NCI-H2196 treated with DMSO at 0.1 percent for 48 hours (cell line): ENCODE results near the gene TMEM163.
"Not testable (repeated sequence)": the region's sequence is repeated elsewhere in the genome, so short reads cannot be mapped to it uniquely, and the experiment has no call there.

Source experiments
- DNase-seq: peaks from one replicate; lab custom pipeline; 2025; ENCODE audit not compliant: unreplicated experiment; lab: John Stamatoyannopoulos, UW

TMEM163 gene

GRCh38 chr2:134498654-134499053 is 220.1 kb downstream of the TMEM163 start:
- no peak for DNase-seq

- no peak for DNase-seq
Observed at GRCh38 chr2:134493797-134494196, 225.0 kb downstream of the TMEM163 start.

- peak; percentile 95 for DNase-seq
Observed at GRCh38 chr2:134491771-134492441, 226.9 kb downstream of the TMEM163 start.

GRCh38 chr2:134491022-134491421 is 227.8 kb downstream of the TMEM163 start:
- DNase-seq = no peak

GRCh38 chr2:134490559-134490958 is 228.2 kb downstream of the TMEM163 start:
- DNase-seq = no peak

- no peak for DNase-seq
Observed at GRCh38 chr2:134489732-134490384, 228.9 kb downstream of the TMEM163 start.

GRCh38 chr2:134482766-134483340 is 235.9 kb downstream of the TMEM163 start:
- DNase-seq = no peak

- DNase-seq = no peak
Observed at GRCh38 chr2:134482131-134482723, 236.6 kb downstream of the TMEM163 start.

- DNase-seq = no peak
Observed at GRCh38 chr2:134479696-134480330, 239.0 kb downstream of the TMEM163 start.

GRCh38 chr2:134476982-134477381 is 241.8 kb downstream of the TMEM163 start:
- not testable (repeated sequence) for DNase-seq

GRCh38 chr2:134470561-134471168 is 248.1 kb downstream of the TMEM163 start:
- no peak for DNase-seq

GRCh38 chr2:134469516-134470115 is 249.2 kb downstream of the TMEM163 start:
- no peak for DNase-seq

- no peak for DNase-seq
Observed at GRCh38 chr2:134468776-134469175, 250.0 kb downstream of the TMEM163 start.

GRCh38 chr2:134468164-134468563 is 250.6 kb downstream of the TMEM163 start:
- no peak for DNase-seq

- DNase-seq = peak; percentile 35
Observed at GRCh38 chr2:134466141-134466540, 252.7 kb downstream of the TMEM163 start.

GRCh38 chr2:134465228-134466105 is 253.3 kb downstream of the TMEM163 start:
- no peak for DNase-seq

- DNase-seq = no peak
Observed at GRCh38 chr2:134463699-134464022, 255.1 kb downstream of the TMEM163 start.

- no peak for DNase-seq
Observed at GRCh38 chr2:134462791-134463698, 255.8 kb downstream of the TMEM163 start.

- no peak for DNase-seq
Observed at GRCh38 chr2:134462275-134462674, 256.5 kb downstream of the TMEM163 start.
